CD4-positive, alpha-beta T cell treated with Interferon gamma for 1 hour (primary cell): ENCODE measurements around the gene DDX43.
"Not testable (repeated sequence)": the region's sequence is repeated elsewhere in the genome, so short reads cannot be mapped to it uniquely, and the experiment has no call there.

Source experiments
- DNase-seq: peaks from one replicate; pipeline ENCODE4 v3.0.0-alpha.2; 2020

DDX43 gene

DNA sequence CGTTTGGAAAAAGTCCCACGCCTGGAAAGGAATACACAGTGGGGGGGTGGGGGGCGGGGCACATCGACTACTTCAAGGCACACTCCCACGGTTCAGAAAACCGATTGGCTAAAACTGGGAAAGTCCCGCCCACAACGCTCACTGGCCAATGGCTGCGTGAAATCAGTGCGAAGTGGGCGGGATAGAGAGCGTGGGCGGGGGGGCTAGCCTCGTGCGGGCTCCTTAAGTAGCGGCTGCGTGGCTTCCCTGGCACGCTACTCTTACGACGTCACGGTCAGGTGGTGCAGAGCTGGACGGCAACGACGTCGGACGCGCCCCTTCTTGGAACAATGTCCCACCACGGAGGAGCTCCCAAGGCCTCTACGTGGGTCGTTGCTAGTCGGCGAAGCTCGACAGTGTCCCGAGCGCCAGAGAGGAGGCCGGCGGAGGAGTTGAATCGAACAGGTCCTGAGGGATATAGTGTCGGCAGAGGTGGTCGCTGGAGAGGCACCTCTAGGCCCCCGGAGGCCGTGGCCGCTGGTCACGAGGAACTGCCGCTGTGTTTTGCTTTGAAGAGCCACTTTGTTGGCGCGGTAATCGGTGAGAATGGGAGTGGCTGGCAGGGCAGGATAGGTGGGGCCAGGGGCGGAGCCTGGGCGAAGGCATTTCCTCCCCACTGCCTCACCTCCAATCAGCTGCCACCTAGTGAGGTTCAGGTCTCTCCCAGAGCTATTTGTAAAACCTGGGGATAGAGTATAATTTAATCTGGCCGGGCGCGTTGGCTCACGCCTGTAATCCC, at the start of gene DDX43:
DDX43 (plus strand) TSS at position 252 of the 778 bp plus-strand sequence; CDS start at position 330, 78 bp downstream.
- DNase-seq = peak; percentile 77

GRCh38 chr6:73348550-73349204, 46.0 kb upstream of the DDX43 start:
- no peak for DNase-seq

GRCh38 chr6:73349311-73349710, 45.3 kb upstream of the DDX43 start:
- no peak for DNase-seq

GRCh38 chr6:73353636-73354593, 40.7 kb upstream of the DDX43 start, which contains the start of gene DPPA5:
DPPA5 (minus strand) TSS chr6:73354276; CDS start chr6:73354225, 51 bp downstream.
- no peak for DNase-seq

GRCh38 chr6:73362358-73362757, 32.3 kb upstream of the DDX43 start, which contains the start of gene KHDC3L:
KHDC3L (plus strand) TSS chr6:73362658; CDS start chr6:73362730, 72 bp downstream.
- no peak for DNase-seq

DNA sequence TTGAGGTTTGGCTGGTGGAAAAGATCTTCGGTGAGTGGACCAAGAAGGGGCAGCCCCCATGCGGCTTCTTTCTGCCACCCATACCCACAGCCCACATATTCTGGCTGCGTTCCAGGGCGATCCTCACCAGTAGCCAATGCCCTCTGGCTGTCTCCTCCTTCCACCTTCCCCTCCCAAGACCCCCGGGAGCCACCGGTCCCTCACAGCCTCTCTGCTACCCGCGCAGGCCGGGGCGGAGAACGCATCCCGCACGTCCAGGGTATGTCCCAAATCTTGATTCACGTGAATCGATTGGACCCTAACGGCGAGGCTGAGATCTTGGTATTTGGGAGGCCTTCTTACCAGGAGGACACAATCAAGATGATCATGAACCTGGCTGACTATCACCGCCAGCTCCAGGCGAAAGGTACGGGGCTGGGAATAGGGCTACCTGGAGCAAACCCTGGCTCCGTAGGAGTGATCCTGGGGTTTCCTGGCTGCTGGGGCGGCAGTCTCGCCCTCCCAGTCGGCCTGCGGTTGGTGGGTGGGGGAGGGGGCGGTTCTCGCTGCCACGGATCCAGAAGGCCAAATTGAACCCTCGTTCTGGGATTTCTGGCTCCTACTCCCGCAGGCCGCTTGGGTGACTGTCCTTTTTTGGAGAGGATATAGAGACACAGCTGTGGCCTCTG, 31.6 kb upstream of the DDX43 start:
- no peak for DNase-seq

GRCh38 chr6:73363537-73363875, 31.1 kb upstream of the DDX43 start:
- DNase-seq = no peak

DNA sequence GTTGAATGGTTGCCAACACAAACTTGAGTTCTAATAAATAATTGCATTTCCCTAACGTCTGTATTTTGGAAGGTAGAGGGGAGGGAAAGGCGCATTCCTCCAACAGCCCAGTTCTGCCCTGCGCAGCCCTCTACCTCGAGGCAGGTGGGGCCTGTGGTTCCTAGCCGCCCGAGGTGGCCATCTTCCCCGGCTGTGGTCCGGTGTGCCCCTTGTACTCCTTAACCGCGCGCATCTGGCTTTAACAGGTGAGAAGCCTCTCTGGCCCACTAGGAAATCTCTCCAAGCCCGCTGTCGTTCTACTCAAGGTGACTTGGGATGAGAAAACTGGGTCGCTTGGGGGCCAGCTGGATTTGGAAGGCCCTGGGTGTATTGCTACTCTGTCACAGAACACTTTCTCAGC, 30.5 kb upstream of the DDX43 start:
- no peak for DNase-seq

DNA sequence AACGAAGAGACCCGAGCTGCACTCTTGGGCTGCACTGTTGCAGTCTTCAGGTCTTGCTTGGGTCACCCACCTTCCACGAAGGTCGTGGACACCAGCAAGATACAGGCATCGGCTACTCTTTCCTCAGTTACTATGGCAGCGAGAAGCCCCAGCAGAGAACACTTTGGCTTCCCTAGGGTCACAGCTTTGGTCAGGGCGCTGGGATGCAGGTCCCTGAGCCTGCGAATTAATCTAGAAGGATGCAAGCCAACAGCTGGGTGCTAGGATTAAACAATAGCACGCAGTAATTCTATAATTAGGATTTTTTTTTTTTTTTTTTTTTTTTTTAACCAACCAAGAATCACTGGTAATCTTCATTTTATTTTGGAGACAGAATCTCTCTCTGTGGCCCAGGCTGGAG, 30.1 kb upstream of the DDX43 start:
- no peak for DNase-seq

DNA sequence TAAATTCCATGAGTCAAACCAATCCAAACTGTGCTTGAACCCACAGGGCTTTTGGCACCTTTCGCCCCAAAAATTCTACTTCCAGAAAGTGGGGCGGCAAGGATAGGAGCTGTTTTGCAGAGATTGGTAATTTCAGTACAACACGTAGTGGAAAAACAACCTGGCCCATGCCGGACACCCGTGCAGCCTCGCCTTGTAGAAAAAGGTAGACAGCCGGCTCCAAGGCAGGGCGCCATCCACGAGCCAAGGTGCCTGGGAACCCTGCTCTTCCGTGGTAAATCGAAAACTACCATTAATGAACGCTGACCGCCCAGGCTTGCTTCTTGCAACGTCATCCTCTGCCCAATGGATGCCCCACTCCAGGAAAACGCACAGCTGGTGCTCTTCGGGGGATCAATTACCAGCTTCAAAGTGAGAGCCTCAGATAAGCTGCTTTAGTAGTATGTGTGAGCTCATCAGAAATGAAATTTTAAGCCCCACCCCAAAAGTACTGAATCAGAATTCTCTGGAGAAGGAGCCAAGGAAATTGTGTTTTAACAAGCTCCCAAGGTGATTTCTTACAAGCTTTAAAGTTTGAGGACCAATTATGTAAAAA, 26.8 kb upstream of the DDX43 start:
- DNase-seq = no peak

DNA sequence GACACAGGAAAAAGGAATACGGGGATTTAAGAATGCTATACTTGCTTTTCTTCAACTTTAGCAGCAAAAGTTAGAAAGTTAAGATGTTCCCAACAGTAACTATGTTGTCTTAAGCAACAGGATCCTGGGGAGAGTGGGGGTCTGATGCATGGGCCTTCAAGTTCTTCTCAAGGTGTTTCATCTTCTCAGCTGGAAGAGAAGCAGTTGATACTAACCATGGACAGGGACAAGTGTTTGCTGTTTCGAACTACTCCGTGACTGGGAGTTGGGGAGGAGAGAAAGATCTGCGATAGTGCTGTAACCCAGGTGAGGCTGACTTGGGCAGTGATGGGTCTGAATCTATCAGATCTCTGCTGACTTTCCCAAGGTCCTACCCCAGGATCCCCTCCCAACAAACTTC, 26.0 kb upstream of the DDX43 start:
- no peak for DNase-seq

DNA sequence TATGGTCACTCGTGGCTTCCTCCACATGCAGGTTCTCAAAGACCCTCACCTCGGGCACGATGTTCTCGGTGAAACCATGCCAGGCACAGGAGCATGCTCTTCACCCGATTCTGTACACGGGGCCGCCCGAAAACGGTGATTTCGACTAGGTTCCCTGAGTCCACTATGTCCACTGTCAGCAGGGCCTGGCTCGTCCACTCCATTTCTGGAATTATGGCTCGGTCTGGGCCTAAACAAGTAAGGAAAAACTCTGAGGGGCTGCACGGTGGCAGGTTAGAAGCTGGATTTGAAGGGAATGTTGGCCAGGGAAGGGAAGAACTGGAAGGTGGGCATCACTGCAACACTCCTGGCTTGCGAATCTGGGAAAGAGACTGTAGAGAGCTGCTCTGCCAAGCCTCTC, 25.5 kb upstream of the DDX43 start:
- DNase-seq = no peak

DNA sequence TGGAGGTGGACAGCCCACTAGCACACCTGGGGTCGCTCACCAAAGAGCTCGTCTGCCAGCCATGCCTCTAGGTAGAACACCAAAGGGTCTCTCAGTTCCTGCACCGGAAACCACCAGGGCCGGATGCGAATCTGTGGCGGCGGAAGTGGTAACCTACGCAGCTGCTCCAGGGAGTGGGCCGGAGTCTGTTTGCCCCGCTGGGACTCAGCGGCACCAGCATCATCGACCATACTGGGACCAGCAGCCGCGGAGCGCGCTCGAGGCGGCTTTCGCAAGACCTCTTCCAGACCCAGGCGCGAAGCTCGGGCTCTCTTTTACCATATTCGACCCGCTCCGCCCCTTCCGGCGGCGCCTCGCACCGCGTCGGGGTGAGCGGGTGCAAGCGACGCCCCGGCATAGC, 25.1 kb upstream of the DDX43 start, which contains the start of gene OOEP:
OOEP (minus strand) TSS at position 335 of the 400 bp plus-strand sequence; CDS start at position 230, 105 bp downstream.
- DNase-seq = no peak

GRCh38 chr6:73371984-73372383, 22.6 kb upstream of the DDX43 start:
- DNase-seq = no peak

GRCh38 chr6:73372516-73372915, 22.1 kb upstream of the DDX43 start:
- no peak for DNase-seq

DNA sequence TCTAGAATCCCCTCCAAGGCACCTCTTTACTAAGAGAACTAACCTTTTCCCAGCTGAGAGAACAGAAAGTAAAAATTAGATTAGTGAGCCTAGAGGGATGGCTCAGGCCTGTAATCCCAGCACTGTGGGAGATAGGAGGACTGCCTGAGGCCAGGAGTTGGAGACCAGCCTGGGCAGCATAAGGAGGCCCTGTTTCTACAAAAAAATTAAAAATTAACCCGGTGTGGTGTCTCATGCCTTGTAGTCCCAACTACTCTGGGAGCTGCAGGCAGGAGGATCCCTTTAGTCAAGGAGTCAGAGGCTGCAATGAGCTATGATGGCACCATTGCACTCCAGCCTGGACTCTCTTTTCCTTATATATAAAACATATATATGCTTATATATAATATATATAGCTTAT, 19.4 kb upstream of the DDX43 start:
- DNase-seq = no peak

GRCh38 chr6:73377225-73377624, 17.4 kb upstream of the DDX43 start:
- no peak for DNase-seq

DNA sequence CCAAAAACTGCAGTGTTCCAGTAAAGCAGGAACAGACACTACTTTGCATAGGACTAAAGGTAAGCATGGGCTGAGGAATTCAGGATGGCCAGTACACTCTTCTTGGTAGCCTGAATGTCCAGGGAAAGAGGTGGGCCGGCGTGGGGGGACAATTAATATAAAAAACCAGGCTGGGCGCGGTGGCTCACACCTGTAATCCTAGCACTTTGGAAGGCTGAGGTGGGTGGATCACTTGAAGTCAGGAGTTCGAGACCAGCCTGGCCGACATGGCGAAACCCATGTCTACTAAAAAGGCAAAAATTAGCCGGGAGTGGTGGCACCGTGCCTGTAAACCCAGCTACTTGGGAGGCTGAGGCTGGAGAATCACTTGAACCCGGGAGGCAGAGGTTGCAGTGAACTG, 13.1 kb upstream of the DDX43 start:
- DNase-seq = not testable (repeated sequence)

DNA sequence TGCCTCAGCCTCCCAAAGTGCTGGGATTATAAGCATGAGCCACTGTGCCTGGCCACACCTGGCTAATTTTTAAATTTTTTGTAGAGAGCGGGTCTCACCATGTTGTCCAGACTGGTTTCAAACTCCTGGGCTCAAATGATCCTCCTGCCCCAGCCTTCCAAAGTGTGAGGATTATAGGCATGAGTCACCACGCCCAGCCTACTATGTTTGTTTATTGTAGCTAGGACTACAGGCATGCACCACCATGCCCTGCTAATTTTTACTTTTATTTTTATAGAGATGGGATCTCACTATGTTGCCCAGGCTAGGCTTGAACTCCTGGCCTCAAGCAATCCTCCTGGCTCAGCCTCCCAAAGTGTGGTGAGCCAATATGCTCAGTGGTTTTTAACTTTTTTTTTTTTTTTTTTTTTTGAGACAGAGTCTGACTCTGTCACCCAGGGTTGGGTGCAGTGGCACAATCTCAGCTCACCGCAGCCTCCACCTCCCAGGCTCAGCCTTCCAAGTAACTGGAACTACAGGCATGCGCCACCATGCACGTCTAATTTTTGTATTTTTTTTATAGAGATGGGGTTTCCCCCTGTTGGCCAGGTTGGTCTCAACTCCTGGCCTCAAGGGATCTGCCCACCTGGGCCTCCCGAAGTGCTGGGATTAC, 12.0 kb upstream of the DDX43 start:
- DNase-seq = no peak

DNA sequence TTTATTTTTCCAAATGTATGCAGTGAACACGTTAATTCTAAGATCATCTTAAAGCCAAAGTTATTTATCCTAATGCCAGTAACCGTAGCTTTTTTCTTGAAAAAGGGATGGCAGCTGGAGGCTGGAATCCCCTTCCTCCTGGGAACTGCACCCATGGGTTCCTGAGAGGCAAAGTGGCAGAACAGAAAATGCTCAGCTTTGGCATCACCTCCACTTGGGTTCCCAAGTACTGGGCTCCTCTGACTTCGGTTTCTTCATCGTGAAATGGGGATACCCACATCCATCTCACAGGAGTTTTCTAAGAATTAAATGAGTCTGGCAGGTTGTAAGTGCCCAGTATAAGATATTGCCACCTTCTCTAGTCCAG, 6.2 kb upstream of the DDX43 start:
- DNase-seq = no peak

GRCh38 chr6:73388800-73389512, 5.7 kb upstream of the DDX43 start:
- DNase-seq = peak; percentile 53
